ENCODE data around the gene PRSS3.
"Not testable (repeated sequence)": the region's sequence is repeated elsewhere in the genome, so short reads cannot be mapped to it uniquely, and the experiment has no call there.

Gene PRSS3

DNA sequence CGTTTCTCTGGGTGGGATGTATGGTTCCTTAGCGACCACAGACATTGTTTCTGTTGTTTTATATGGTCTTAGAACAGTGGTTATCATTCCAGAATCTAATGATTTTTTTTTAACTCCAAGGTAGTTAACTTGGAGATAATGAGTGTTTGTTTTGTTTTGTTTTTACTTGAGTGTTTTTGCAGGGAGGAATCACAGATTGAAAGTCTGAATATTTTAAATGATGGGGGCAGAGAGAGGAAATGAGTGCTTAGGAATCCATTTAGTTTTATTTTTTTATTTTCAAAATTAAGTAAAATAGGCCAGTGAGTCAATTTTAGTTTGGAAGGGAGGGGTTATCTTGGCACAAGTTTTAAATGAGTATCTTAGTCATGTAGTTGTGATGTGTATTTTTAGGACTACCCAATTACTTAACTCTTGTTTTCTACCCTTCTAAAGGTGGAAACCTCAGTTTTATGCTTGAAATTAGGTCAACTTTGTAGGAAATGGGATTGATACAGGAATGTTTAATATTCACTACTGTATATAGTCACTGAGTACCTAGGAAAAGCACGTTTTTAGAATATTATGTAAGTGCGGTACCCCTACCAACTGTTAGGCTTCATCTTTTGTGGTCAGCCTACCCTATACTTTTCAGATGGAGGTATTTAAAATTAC lies 23.6 kb downstream of the PRSS3 start:
- DNase-seq, result no peak

- DNase-seq, result no peak
Observed at GRCh38 chr9:33820231-33820745, 24.9 kb downstream of the PRSS3 start.

GRCh38 chr9:33823801-33824200 lies 28.4 kb downstream of the PRSS3 start:
- no peak for DNase-seq

- peak; percentile 5 for DNase-seq
Observed at GRCh38 chr9:33827285-33827684, 31.9 kb downstream of the PRSS3 start.

DNA sequence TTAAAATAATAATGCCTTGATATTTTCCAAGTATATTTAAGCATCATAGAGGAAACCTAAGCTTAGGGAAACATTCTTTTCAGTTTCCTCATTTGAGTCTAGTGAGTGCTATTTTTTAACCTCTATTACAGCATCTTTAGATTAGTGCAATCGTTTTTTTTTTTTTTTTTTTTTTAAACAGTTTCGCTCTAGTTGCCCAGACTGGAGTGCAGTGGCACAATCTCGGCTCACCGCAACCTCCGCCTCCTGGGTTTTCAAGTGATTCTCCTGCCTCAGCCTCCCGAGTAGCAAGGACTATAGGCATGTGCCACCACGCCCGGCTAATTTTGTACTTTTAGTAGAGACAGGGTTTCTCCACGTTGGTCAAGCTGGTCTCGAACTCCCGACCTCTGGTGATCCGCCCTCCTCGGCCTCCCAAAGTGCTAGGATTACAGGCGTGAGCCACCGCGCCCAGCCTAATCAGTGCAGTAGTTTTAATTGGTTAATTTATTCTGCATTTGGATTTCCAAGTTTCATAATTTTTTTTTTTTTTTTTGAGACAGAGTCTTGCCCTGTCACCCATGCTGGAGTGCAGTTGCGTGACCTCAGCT lies 34.4 kb downstream of the PRSS3 start:
- peak; percentile 4 for DNase-seq

DNA sequence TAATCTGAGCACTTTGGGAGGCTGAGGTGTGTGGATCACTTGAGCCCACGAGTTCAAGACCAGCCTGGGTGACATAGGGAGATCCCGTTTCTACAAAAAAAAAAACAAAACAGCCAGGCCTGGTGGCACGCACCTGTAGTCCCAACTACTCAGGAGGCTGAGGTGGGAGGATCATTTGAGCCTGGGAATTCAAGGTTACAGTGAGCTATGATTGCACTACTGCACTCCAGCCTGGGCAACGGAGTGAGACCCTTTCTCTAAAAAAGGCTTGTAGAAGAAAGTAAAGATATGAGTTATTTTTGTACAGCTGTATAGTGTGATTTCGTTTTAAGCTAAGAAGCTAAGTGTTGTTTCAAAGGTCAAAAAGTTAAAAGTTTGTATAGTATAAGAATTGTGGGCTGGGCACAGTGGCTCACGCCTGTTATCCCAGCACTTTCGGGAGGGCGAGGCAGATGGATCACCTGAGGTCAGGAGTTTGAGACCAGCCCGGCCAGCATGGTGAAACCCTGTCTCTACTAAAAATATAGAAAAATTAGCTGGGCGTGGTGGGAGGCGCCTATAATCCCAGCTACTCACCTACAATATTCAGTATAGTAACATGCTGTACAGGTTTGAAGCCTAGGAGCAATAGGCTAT lies 40.4 kb downstream of the PRSS3 start:
- DNase-seq, result no peak

- DNase-seq, result not testable (repeated sequence)
Observed at GRCh38 chr9:33836261-33836660, 40.9 kb downstream of the PRSS3 start.

- DNase-seq, result no peak
Observed at GRCh38 chr9:33837138-33837537, 41.8 kb downstream of the PRSS3 start.

GRCh38 chr9:33840381-33840780 lies 45.0 kb downstream of the PRSS3 start:
- no peak for DNase-seq

DNA sequence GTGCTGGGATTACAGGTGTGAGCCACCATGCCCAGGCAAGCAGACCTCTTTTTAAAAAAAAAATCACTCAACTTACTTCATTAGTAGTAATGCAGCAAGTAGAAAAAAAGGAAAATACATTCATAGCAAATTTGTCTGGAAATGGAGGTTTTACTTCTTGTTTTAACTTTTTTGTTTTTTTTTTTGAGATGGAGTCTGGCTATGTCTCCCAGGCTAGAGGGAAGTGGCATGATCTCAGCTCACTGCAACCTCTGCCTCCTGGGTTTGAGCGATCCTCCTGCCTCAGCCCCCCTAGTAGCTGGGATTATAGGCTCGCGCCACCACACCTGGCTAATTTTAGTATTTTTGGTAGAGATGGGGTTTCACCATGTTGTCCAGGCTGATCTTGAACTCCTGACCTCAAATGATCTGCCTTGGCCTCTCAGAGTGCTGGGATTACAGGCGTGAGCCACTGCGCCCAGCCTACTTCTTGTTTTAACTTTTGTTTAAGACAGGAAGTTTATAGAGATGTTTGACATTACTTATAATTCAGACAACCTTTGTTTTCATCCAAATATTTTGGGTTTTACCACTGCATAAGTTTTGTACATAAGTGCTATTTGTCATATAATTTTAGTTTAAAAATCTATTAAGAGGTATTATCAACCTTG lies 48.1 kb downstream of the PRSS3 start:
- no peak for DNase-seq

DNA sequence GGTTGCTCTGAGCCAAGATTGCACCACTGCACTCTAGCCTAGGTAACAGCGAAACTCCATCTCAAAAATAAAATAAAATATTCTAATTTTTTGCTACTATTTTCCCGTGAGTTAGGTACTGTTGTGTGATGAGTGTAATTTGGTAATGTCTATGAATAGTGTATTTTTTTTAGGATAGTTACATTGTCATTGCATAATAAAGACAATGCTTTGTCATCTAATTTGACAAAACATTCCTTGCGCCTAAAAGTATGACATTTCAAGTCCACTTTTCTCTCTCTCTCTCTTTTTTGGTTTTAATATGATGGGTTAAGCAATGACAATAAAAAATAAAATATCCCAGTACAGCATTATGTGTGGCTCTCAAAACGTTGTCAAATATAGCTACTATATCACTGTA lies 50.9 kb downstream of the PRSS3 start:
- DNase-seq, result no peak

- not testable (repeated sequence) for DNase-seq
Observed at GRCh38 chr9:33847894-33848205, 52.5 kb downstream of the PRSS3 start.
